ENCODE measurements around the gene IL12A. TPM values are rescaled to one million over a fixed set of nuclear protein-coding genes. Genes with fewer than 3 reads are reported as not detected.

The IL12A gene
- total RNA-seq, 1 experiment from 2014 or later = 1.0 TPM

DNA sequence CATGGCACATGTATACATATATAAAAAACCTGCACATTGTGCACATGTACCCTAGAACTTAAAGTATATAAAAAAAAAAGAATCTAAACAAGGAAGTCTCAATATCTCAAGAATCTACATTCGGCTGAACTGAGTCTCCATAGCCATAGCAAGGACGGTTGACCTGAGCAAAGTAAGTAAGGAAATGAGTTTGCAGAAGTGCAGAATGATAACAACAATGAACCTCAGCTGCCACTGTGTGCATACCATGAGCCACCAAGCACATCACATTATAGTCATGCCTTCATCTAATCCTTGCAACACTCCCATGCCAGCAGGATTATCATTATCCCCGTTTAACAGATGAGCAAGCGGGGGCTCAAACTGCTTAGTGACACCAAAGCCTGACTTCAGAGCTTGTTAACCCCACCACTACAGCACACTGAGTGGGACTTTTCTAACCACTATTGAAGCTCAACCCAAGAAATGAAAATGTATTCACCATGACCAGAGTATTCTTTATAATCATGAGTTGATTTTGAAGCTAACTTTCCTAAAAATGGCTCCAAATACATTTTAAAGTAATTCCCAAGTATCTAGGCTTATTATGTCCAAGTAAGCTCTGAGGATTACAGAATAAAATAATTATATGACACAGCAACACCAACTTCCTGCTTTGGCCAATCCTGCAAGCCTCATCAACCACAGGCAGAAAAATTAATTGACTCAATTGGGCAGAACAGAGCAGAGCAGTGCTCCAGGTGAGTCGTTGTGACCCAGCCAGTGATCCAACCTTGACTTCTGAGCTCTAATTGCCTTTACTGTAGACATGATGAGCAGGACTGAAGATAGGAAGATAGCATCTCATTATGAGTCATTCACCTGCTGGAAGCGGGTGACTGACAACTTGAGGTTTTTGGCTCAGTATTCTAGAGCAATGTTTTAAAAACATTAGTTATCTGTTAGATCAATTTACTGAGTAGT lies 47.3 kb upstream of the IL12A start:
- ChIA-PET CTCF (interaction anchor here (1.8 kb wide), 1 partner anchor 47 kb away, joined by 6 read pairs; the partner anchor contains the start of gene IL12A), POLR2A (no interaction called here)
- H3K36me3 Mint-ChIP-seq = no peaks in the 10 kb centered on the region
- TF ChIP-seq MXD4 (CRISPR knock-in tag; IDR thresholded peaks at IDR 0.05; ENCODE audit: borderline replicate concordance) = no peak
- TF ChIP-seq FOXP1 (CRISPR knock-in tag; IDR thresholded peaks at IDR 0.05; ENCODE audit: borderline replicate concordance) = no peak
- no peak for TF ChIP-seq AFF4 (CRISPR knock-in tag; IDR thresholded peaks at IDR 0.05; ENCODE audit: borderline replicate concordance)
- TF ChIP-seq ATF1 (CRISPR knock-in tag; IDR thresholded peaks at IDR 0.05) = no peak
- TF ChIP-seq ZNF396 (CRISPR knock-in tag; IDR thresholded peaks at IDR 0.05; ENCODE audit: borderline replicate concordance) = no peak
- TF ChIP-seq ESRRA (CRISPR knock-in tag; IDR thresholded peaks at IDR 0.05; ENCODE audit: borderline replicate concordance) = no peak
- TF ChIP-seq USF2 (CRISPR knock-in tag; IDR thresholded peaks at IDR 0.05) = no peak
- TF ChIP-seq AR (CRISPR knock-in tag; IDR thresholded peaks at IDR 0.05) = no peak
- TF ChIP-seq ERG (CRISPR knock-in tag; IDR thresholded peaks at IDR 0.05) = no peak
- TF ChIP-seq HMGXB4 (CRISPR knock-in tag; IDR thresholded peaks at IDR 0.05) = no peak
- TF ChIP-seq EMX1 (CRISPR knock-in tag; IDR thresholded peaks at IDR 0.05) = no peak
- TF ChIP-seq ZNF425 (CRISPR knock-in tag; conservative IDR thresholded peaks at IDR 0.05) = no peak
- TF ChIP-seq CDX4 (CRISPR knock-in tag; IDR thresholded peaks at IDR 0.05; ENCODE audit: borderline replicate concordance) = no peak
- no peak for TF ChIP-seq E2F4 (CRISPR knock-in tag; IDR thresholded peaks at IDR 0.05; ENCODE audit: borderline replicate concordance, low read depth)
- TF ChIP-seq, protein P1, sequence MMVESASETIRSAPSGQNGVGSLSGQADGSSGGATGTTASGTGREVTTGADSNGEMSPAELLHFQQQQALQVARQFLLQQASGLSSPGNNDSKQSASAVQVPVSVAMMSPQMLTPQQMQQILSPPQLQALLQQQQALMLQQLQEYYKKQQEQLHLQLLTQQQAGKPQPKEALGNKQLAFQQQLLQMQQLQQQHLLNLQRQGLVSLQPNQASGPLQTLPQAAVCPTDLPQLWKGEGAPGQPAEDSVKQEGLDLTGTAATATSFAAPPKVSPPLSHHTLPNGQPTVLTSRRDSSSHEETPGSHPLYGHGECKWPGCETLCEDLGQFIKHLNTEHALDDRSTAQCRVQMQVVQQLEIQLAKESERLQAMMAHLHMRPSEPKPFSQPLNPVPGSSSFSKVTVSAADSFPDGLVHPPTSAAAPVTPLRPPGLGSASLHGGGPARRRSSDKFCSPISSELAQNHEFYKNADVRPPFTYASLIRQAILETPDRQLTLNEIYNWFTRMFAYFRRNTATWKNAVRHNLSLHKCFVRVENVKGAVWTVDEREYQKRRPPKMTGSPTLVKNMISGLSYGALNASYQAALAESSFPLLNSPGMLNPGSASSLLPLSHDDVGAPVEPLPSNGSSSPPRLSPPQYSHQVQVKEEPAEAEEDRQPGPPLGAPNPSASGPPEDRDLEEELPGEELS (CRISPR knock-in tag; IDR thresholded peaks at IDR 0.05) = no peak

More for the DNA sequence above, 47.3 kb upstream of the IL12A start:
- H3K9me3 Mint-ChIP-seq = peaks cover 14% of the 10 kb centered on the region
- no peak for DNase-seq (ENCODE audit: low spot score)
- no peaks in the 10 kb centered on the region for H3K27me3 Mint-ChIP-seq (ENCODE audit: low read depth)
- no peak overlapping the region for H3K4me3 Mint-ChIP-seq
- no peaks in the 10 kb centered on the region for H3K4me1 Mint-ChIP-seq
- ATAC-seq = no peak
- H3K27ac Mint-ChIP-seq = no peak overlapping the region

Measured in WTC11 (cell line).